GM21367 (cell line): ENCODE measurements around the gene OPN4.

Experiments
- ATAC-seq: cut with Tn5 transposase; IDR thresholded peaks from one replicate; pipeline ENCODE4 v1.9.1; 2021; ENCODE audit not compliant: unreplicated experiment

OPN4 gene

GRCh38 chr10:86647773-86648703 lies 6.3 kb upstream of the OPN4 start:
- no peak for ATAC-seq

- no peak for ATAC-seq
These were observed 5.5 kb upstream of the OPN4 start for GRCh38 chr10:86648704-86649427.

- no peak for ATAC-seq
These were observed 4.7 kb upstream of the OPN4 start for GRCh38 chr10:86649471-86650150.

GRCh38 chr10:86650151-86650550 lies 4.2 kb upstream of the OPN4 start:
- ATAC-seq, result no peak

- no peak for ATAC-seq
These were observed 3.3 kb upstream of the OPN4 start for GRCh38 chr10:86651021-86651471.

GRCh38 chr10:86651631-86652331 lies 2.6 kb upstream of the OPN4 start:
- ATAC-seq, result no peak

GRCh38 chr10:86652361-86653202 lies 1.8 kb upstream of the OPN4 start:
- no peak for ATAC-seq

- ATAC-seq, result no peak
These were observed 968 bp upstream of the OPN4 start for GRCh38 chr10:86653379-86653778.

- no peak for ATAC-seq
These were observed 360 bp upstream of the OPN4 start for GRCh38 chr10:86653987-86654386.

GRCh38 chr10:86655173-86655540 lies 810 bp downstream of the OPN4 start:
- ATAC-seq, result no peak

GRCh38 chr10:86655596-86655995 lies 1.2 kb downstream of the OPN4 start:
- no peak for ATAC-seq

- no peak for ATAC-seq
These were observed 2.7 kb downstream of the OPN4 start for GRCh38 chr10:86657011-86657395.

GRCh38 chr10:86657396-86658011 lies 3.2 kb downstream of the OPN4 start:
- no peak for ATAC-seq

- ATAC-seq, result no peak
These were observed 4.0 kb downstream of the OPN4 start for GRCh38 chr10:86658261-86658741.

- ATAC-seq, result no peak
These were observed 4.4 kb downstream of the OPN4 start for GRCh38 chr10:86658751-86659150.

GRCh38 chr10:86659161-86659691 lies 4.9 kb downstream of the OPN4 start:
- ATAC-seq, result no peak

GRCh38 chr10:86659721-86660453 lies 5.5 kb downstream of the OPN4 start:
- no peak for ATAC-seq

GRCh38 chr10:86661161-86662025 lies 7.0 kb downstream of the OPN4 start:
- ATAC-seq, result no peak
